ENCODE results near the gene TRIB2.

The TRIB2 gene

DNA sequence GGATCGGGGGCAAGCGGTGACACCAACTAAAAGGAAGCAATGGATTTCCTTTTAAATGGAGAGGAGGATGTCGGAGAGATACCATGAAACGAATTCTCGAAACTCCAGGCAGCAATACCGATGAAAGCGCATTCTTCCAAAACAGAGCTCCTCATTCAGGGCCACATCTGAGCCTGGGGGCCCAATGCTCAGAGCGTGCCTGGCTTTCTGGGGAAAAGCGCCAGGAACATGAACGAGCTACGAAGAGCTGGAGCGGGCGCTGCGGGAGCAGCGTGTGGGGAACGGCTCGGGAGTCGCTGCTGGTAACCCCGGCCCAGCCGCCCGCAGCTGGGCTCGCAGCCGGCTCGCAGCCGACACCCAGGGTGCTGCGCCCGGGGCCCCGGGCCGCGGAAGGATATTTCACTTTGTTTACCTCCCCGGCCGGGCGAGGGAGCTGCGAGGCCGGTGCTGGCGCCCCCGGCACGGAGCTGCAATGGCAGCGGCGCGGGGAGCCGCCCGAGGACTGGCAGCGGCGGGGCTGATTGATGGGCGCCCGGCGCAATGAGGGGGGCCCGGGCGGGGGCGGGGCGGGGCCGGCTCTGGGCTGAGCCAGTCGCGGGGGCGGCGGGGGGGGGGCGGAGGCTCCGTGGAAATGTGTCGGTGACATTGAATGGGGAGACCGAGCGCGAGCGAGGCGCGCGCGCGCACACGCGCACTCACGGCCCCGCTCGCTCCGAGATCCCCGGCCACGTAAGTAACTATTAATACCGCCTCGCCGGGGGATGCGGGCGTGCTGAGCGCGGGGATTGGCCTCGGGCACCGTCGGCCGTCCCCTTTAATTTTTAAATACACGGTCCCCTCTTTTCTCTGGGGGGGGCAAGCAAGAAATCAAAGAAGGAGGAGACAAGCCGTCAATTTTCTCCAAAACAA, at the start of gene TRIB2:
TRIB2 (plus strand) TSS at position 655 of the 909 bp plus-strand sequence. CDS start 1,372 bp downstream, outside the sequence.
- peak within 1 kb of the TSS; percentile 100 for H3K4me2 ChIP-seq (ENCODE audit: low read length)
- peak within 1 kb of the TSS; percentile 93 for H2AFZ ChIP-seq
- TF ChIP-seq, protein P1, sequence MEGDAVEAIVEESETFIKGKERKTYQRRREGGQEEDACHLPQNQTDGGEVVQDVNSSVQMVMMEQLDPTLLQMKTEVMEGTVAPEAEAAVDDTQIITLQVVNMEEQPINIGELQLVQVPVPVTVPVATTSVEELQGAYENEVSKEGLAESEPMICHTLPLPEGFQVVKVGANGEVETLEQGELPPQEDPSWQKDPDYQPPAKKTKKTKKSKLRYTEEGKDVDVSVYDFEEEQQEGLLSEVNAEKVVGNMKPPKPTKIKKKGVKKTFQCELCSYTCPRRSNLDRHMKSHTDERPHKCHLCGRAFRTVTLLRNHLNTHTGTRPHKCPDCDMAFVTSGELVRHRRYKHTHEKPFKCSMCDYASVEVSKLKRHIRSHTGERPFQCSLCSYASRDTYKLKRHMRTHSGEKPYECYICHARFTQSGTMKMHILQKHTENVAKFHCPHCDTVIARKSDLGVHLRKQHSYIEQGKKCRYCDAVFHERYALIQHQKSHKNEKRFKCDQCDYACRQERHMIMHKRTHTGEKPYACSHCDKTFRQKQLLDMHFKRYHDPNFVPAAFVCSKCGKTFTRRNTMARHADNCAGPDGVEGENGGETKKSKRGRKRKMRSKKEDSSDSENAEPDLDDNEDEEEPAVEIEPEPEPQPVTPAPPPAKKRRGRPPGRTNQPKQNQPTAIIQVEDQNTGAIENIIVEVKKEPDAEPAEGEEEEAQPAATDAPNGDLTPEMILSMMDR (IDR thresholded peaks at IDR 0.05), result peak; percentile 6
- H3K27ac ChIP-seq, result peak within 1 kb of the TSS; percentile 93
- H3K4me1 ChIP-seq, result peaks cover 19% of the 10 kb centered on the region
- H3K36me3 ChIP-seq (ENCODE audit: control insufficient read depth, insufficient read depth, low read length), result no peaks in the 10 kb centered on the region
- peaks cover 3% of the 10 kb centered on the region for H3K79me2 ChIP-seq
- H3K9ac ChIP-seq, result peak within 1 kb of the TSS; percentile 85
- no peaks in the 10 kb centered on the region for H3K9me3 ChIP-seq (ENCODE audit: control insufficient read depth, low read length)
- no peaks in the 10 kb centered on the region for H3K27me3 ChIP-seq (ENCODE audit: control insufficient read depth, insufficient read depth, low read length)
- peak within 1 kb of the TSS; percentile 98 for H3K4me3 ChIP-seq (ENCODE audit: low read depth, low read length)

- Histone ChIP-seq H3K9me3 (ENCODE audit: control insufficient read depth, low read length) (no peaks in the 10 kb centered on the region), H3K27me3 (ENCODE audit: control insufficient read depth, insufficient read depth, low read length) (no peaks in the 10 kb centered on the region), H3K27ac (no peak overlapping the region), H3K79me2 (no peaks in the 10 kb centered on the region), H3K4me2 (ENCODE audit: low read length) (no peak overlapping the region), H2AFZ (no peak overlapping the region), H3K36me3 (ENCODE audit: control insufficient read depth, insufficient read depth, low read length) (no peaks in the 10 kb centered on the region), H3K4me1 (no peaks in the 10 kb centered on the region), H3K4me3 (ENCODE audit: low read depth, low read length) (no peak overlapping the region), H3K9ac (no peak overlapping the region)
- TF ChIP-seq, protein P1 (IDR thresholded peaks at IDR 0.05), result no peak
These were observed 47.7 kb upstream of the TRIB2 start for GRCh38 chr2:12669036-12669435.

DNA sequence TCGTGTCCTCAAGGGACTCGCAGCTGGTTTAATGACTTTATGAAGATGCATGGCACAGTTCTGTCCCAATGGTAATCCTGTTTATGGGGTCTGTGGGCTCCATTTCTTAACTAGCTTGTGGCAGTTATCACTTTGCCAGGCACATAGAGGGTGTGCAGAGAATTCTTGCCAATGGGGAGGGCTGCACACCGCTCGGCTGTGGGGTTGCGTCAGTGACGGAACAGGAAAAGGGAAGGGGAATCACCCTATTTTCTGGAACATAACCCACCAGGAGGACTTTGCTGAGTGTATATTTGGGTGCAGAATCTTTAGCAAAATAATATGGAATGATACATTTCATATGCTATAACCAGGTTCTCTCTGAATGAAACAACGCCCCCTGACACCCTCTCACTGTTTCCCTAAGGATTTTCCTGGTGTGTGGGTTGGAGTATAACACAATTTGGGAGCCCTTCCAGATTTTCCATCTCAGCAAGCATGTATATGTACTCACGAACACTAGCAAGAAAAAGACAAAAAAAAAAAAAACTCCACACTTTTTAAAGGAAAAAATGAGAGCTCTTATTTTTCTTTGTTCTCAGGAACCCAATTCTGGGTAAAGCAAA, 43.9 kb upstream of the TRIB2 start:
- Histone ChIP-seq H2AFZ (no peak overlapping the region), H3K9ac (no peak overlapping the region), H3K4me1 (no peaks in the 10 kb centered on the region), H3K79me2 (no peaks in the 10 kb centered on the region), H3K4me2 (ENCODE audit: low read length) (no peak overlapping the region), H3K27me3 (ENCODE audit: control insufficient read depth, insufficient read depth, low read length) (no peaks in the 10 kb centered on the region), H3K9me3 (ENCODE audit: control insufficient read depth, low read length) (no peaks in the 10 kb centered on the region), H3K27ac (no peak overlapping the region), H3K36me3 (ENCODE audit: control insufficient read depth, insufficient read depth, low read length) (no peaks in the 10 kb centered on the region), H3K4me3 (ENCODE audit: low read depth, low read length) (no peak overlapping the region)
- TF ChIP-seq, protein P1 (IDR thresholded peaks at IDR 0.05), result no peak

DNA sequence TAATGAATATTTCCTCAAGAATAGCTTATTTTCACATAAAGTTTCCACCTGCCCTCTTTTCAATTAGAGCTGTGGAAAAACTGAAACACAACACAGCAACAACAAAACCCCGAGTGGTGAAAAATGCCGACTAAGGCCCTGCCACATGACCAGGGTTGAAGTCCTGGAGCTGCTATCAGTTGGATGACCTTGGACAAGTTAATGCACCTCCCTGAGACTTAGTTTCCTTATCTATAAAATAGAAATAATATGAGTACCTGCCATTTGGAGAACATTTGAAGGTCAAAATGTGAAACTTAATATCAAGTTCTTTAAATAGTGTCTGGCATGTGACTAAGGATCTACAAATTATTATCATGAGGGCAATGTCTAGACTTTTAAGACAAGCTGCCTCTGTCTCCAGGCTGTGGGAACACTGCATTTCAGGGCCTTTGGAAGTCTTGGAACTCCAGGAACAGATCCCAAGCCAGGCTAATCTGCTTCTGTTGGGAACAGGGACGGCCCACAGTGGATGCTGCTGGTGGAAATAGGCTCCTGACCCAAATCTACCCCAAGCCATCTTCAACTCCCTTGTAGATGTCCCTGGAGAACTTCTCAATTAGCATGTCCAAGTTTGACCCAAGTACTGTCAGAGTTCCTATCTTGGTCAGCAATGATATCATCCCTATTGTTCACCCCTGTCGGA, 42.0 kb upstream of the TRIB2 start:
- Histone ChIP-seq H3K9ac (no peak overlapping the region), H3K4me2 (ENCODE audit: low read length) (no peak overlapping the region), H2AFZ (peak overlapping the region; percentile 38), H3K27ac (no peak overlapping the region), H3K9me3 (ENCODE audit: control insufficient read depth, low read length) (no peaks in the 10 kb centered on the region), H3K79me2 (no peaks in the 10 kb centered on the region), H3K4me3 (ENCODE audit: low read depth, low read length) (no peak overlapping the region), H3K27me3 (ENCODE audit: control insufficient read depth, insufficient read depth, low read length) (no peaks in the 10 kb centered on the region), H3K36me3 (ENCODE audit: control insufficient read depth, insufficient read depth, low read length) (no peaks in the 10 kb centered on the region), H3K4me1 (no peaks in the 10 kb centered on the region)
- TF ChIP-seq, protein P1 (IDR thresholded peaks at IDR 0.05), result no peak
